Trophoblast cell (in vitro differentiated cells and primary cell): ENCODE measurements around the gene SLC1A7.
A peak's percentile ranks its signal among the peaks of the same experiment; 100 is the strongest.

Experiments
- DNase-seq, 2 donors: peaks; one replicate each; pipeline ENCODE4 v3.0.0-alpha.2; 2016
- H2AFZ ChIP-seq: 2 replicates; pipeline ENCODE4 v1.6.1; 2013; ENCODE audit warnings: low read length, moderate library complexity, mild to moderate bottlenecking; ENCODE audit not compliant: insufficient read depth, poor library complexity
- H2AK5ac ChIP-seq: 2 replicates; pipeline ENCODE4 v1.6.1; 2013; ENCODE audit warnings: mild to moderate bottlenecking, low read length
- H2BK120ac ChIP-seq: 2 replicates; pipeline ENCODE4 v1.6.1; 2013; ENCODE audit warnings: low read length, mild to moderate bottlenecking, moderate library complexity; ENCODE audit not compliant: insufficient read depth, poor library complexity
- H2BK12ac ChIP-seq: 2 replicates; pipeline ENCODE4 v1.6.1; 2013; ENCODE audit warnings: mild to moderate bottlenecking, low read length, moderate library complexity
- H2BK5ac ChIP-seq: 2 replicates; pipeline ENCODE4 v1.6.1; 2013; ENCODE audit warnings: low read length, low read depth, moderate library complexity, mild to moderate bottlenecking; ENCODE audit not compliant: poor library complexity
- H3K14ac ChIP-seq: 2 replicates; pipeline ENCODE4 v1.6.1; 2013; ENCODE audit warnings: mild to moderate bottlenecking, low read length
- H3K18ac ChIP-seq: 2 replicates; pipeline ENCODE4 v1.6.1; 2013; ENCODE audit warnings: mild to moderate bottlenecking, low read length
- H3K23ac ChIP-seq: 2 replicates; pipeline ENCODE4 v1.6.1; 2013; ENCODE audit warnings: low read length
- H3K27ac ChIP-seq: 2 replicates; pipeline ENCODE4 v1.5.1; 2013; ENCODE audit warnings: low read depth, mild to moderate bottlenecking, inconsistent platforms, low read length, moderate library complexity
- H3K27me3 ChIP-seq: 2 replicates; pipeline ENCODE4 v1.6.1; 2013; ENCODE audit warnings: inconsistent platforms, mild to moderate bottlenecking, low read length, moderate library complexity; ENCODE audit not compliant: insufficient read depth
- H3K36me3 ChIP-seq, 2 experiments: 1 replicate in 1 of 2; 2 replicates in 1 of 2; pipeline ENCODE4 v1.6.1; 2013; ENCODE audit warnings: low read length in 2 of 2, mild to moderate bottlenecking in 2 of 2, moderate library complexity in 1 of 2; ENCODE audit not compliant: insufficient read depth in 2 of 2, control insufficient read depth in 1 of 2
- H3K4ac ChIP-seq: 2 replicates; pipeline ENCODE4 v1.6.1; 2013; ENCODE audit warnings: low read depth, mild to moderate bottlenecking, low read length, moderate library complexity
- H3K4me1 ChIP-seq, 2 experiments: 1 replicate in 1 of 2; 2 replicates in 1 of 2; pipeline ENCODE4 v1.6.1; 2013; ENCODE audit warnings: low read length in 2 of 2, mild to moderate bottlenecking in 2 of 2, moderate library complexity in 1 of 2; ENCODE audit not compliant: insufficient read depth in 2 of 2, control insufficient read depth in 1 of 2
- H3K4me2 ChIP-seq: 2 replicates; pipeline ENCODE4 v1.6.1; 2013; ENCODE audit warnings: inconsistent platforms, mild to moderate bottlenecking, low read length, moderate library complexity
- H3K4me3 ChIP-seq: 2 replicates; pipeline ENCODE4 v1.5.1; 2013; ENCODE audit warnings: mild to moderate bottlenecking, low read depth, low read length, inconsistent platforms
- H3K79me1 ChIP-seq: one replicate; pipeline ENCODE4 v1.6.1; 2013; ENCODE audit warnings: low read length
- H3K79me2 ChIP-seq: 2 replicates; pipeline ENCODE4 v1.6.1; 2013; ENCODE audit warnings: low read length, mild to moderate bottlenecking; ENCODE audit not compliant: control insufficient read depth, insufficient read depth, poor library complexity
- H3K9ac ChIP-seq: 2 replicates; pipeline ENCODE4 v1.6.1; 2013; ENCODE audit warnings: mild to moderate bottlenecking, low read length
- H3K9me3 ChIP-seq: 2 replicates; pipeline ENCODE4 v1.6.1; 2013; ENCODE audit warnings: low read depth, mild to moderate bottlenecking, control low read depth, inconsistent platforms, low read length; ENCODE audit not compliant: insufficient read depth
- H4K12ac ChIP-seq: 2 replicates; pipeline ENCODE4 v1.6.1; 2013; ENCODE audit warnings: low read depth, mild to moderate bottlenecking, low read length, moderate library complexity
- H4K8ac ChIP-seq: 2 replicates; pipeline ENCODE4 v1.6.1; 2013; ENCODE audit warnings: low read depth, mild to moderate bottlenecking, low read length, moderate library complexity
- H4K91ac ChIP-seq: one replicate; pipeline ENCODE4 v1.6.1; 2013; ENCODE audit warnings: low read depth, mild to moderate bottlenecking, low read length, moderate library complexity
- WGBS: extraction: QIAGEN DNeasy Blood & Tissue Kit; methylation state at CpG from one replicate; pipeline ENCODE4 v1.1.7; 2013; ENCODE audit warnings: missing lambda C conversion rate; ENCODE audit not compliant: insufficient read length, insufficient coverage; ENCODE audit errors: extremely low coverage; 5-methylcytosine and 5-hydroxymethylcytosine counted together

Gene SLC1A7

DNA sequence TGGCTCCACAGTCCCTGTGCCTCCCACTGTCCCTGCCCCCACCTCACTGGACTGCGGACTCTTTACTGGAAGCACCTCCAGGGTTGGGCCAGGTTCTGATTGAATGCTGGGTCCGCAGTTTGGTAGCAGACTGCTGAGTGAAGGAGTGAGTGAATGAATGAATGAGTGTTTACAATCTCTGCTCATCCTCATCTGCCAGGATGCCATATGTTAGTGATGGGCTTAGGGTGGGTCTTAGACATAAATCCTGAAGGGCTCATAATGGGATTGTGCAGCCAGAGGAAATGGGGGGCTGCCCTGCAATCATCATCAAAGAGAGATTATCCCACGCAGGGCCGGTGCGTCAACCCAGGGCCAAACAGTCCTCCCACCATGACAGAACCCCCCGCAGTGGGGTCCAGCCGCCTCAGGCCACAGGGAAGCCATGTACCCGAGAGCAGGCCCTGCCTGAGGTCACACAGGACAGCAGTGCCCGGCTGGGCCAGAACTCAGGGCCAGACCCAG lies 26.1 kb downstream of the SLC1A7 start:
- Histone ChIP-seq H3K27me3 (no peaks in the 10 kb centered on the region), H3K9me3 (peaks cover 7% of the 10 kb centered on the region), H3K14ac (no peak overlapping the region), H3K4me2 (no peak overlapping the region), H3K79me1 (no peaks in the 10 kb centered on the region), H3K4me1 (peaks cover 7 to 12% of the 10 kb centered on the region in 2 experiments), H3K27ac (no peak overlapping the region), H2BK12ac (no peak overlapping the region), H3K18ac (no peak overlapping the region), H2BK5ac (no peak overlapping the region), H3K36me3 (no peaks in the 10 kb centered on the region), H4K12ac (no peak overlapping the region), H3K9ac (no peak overlapping the region), H4K91ac (no peak overlapping the region), H2AK5ac (no peak overlapping the region), H3K23ac (no peak overlapping the region), H3K4me3 (no peak overlapping the region), H3K4ac (no peak overlapping the region), H4K8ac (no peak overlapping the region), H2AFZ (no peak overlapping the region), H2BK120ac (no peak overlapping the region), H3K79me2 (no peaks in the 10 kb centered on the region)
- no peak for DNase-seq
- no CpG with 5 or more reads among the region's 9 CpGs for WGBS

DNA sequence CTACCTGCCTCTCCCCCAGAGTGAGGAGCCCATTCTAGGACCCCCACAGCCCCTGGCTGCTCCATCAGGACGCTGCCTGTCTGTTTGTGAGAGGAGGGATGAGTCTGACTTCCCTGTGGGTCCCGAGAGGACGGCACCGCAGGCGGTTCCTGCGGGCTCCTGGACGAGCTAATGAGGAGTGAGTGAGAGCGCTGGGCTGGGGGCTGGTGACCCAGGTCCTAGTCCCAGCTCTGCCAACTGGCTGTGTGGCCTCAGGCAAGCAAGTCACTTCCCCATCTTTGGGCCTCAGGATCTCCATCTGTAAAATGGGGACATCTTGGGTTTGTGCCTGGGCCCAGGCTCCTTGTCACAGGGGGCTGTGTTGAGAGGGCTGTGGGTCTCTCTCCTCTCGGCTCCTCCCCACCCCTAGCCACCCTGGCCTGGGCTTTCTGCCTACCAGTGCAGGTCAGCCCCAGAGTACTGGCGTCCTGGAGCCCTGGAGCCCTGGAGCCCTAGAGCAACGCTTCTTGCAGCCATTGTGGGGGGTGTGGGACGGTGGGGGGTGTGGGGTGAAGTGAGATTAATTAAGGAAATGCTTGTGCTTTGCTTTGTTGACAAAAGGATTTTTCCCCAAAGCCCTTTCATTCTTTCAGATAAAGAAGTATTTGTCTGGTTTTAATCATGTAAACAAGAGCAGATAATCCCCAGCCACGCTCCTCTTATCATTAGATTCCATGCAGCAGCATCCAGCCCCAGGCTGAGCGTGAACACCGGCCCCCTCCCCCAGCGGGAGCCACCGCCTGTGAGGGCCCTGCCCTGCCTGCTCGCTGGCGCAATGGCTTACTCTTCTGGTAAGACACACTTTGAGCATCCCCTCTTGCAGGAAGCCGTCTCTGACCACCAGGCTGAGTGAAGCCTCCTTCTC lies 26.8 kb downstream of the SLC1A7 start:
- peak; percentile 79 to 86 for DNase-seq
- Histone ChIP-seq H3K79me1 (no peaks in the 10 kb centered on the region), H2BK120ac (no peak overlapping the region), H3K14ac (peak overlapping the region; percentile 30), H3K18ac (no peak overlapping the region), H3K27ac (no peak overlapping the region), H3K4ac (no peak overlapping the region), H3K79me2 (no peaks in the 10 kb centered on the region), H2AFZ (no peak overlapping the region), H4K8ac (no peak overlapping the region), H3K9ac (no peak overlapping the region), H3K23ac (no peak overlapping the region), H3K4me1 (peaks cover 7 to 14% of the 10 kb centered on the region in 2 experiments), H4K91ac (peak overlapping the region; percentile 11), H2BK5ac (no peak overlapping the region), H3K27me3 (no peaks in the 10 kb centered on the region), H3K9me3 (peaks cover 9% of the 10 kb centered on the region), H2BK12ac (no peak overlapping the region), H2AK5ac (no peak overlapping the region), H3K4me2 (no peak overlapping the region), H3K4me3 (no peak overlapping the region), H3K36me3 (no peaks in the 10 kb centered on the region), H4K12ac (no peak overlapping the region)
- 100% methylated on average over 1 of the region's 20 CpGs for WGBS

DNA sequence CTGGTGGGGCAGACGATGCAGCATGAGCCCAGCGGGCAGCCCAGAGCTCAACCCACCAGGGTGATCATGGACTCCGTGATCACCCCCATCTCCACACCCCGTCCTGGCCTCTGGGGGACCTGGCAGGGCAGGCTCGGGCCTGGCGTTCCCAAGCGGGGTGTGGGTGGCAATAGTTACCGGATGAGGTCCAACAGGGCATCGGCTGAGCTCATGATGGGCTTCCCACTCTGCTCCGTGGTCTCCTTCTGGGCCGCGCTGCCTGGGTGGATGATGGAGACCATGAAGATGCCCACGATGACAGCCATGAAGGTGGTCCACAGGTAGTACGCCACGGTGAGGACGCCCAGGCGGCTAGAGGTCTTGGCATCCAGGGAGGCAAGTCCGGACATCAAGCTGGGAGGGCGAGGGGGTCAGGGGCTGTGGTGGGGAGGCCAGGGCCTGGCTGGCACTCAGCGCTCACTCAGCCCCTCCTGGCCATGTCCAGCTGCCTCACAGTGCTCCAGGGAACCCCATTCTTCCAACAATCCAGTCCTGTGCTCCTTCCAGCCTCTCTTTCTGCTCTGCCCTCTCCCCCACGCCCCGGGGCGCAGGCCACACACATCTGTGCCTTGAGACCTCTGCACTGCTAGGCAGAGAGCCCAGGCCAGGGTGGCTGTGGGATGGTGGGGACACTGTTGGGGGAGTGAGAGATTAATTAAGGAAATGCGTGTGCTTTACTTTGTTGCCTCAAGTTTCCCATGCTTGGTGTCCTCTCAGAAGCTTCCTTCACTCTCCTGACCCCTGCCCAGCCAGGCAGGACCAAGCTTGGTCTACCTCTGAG lies 27.6 kb downstream of the SLC1A7 start:
- no peak overlapping the region for H3K4me2 ChIP-seq
- no peak overlapping the region for H4K91ac ChIP-seq
- H3K9me3 ChIP-seq = peaks cover 9% of the 10 kb centered on the region
- H3K4me1 ChIP-seq = peaks cover 7 to 12% of the 10 kb centered on the region in 2 experiments
- no peak overlapping the region for H3K18ac ChIP-seq
- H3K9ac ChIP-seq = no peak overlapping the region
- no peaks in the 10 kb centered on the region for H3K79me2 ChIP-seq
- H3K4me3 ChIP-seq = peak overlapping the region; percentile 25
- H4K8ac ChIP-seq = no peak overlapping the region
- no peak overlapping the region for H2BK5ac ChIP-seq
- H3K14ac ChIP-seq = peak overlapping the region; percentile 11
- no peak overlapping the region for H4K12ac ChIP-seq
- H2BK120ac ChIP-seq = no peak overlapping the region
- no peak overlapping the region for H3K23ac ChIP-seq
- H3K79me1 ChIP-seq = no peaks in the 10 kb centered on the region
- no peak overlapping the region for H2AK5ac ChIP-seq
- H3K27me3 ChIP-seq = no peaks in the 10 kb centered on the region
- H2AFZ ChIP-seq = no peak overlapping the region
- no peak overlapping the region for H3K27ac ChIP-seq
- no peak for DNase-seq
- no peak overlapping the region for H3K4ac ChIP-seq
- H3K36me3 ChIP-seq = no peaks in the 10 kb centered on the region
- no peak overlapping the region for H2BK12ac ChIP-seq
- WGBS = no CpG with 5 or more reads among the region's 24 CpGs

DNA sequence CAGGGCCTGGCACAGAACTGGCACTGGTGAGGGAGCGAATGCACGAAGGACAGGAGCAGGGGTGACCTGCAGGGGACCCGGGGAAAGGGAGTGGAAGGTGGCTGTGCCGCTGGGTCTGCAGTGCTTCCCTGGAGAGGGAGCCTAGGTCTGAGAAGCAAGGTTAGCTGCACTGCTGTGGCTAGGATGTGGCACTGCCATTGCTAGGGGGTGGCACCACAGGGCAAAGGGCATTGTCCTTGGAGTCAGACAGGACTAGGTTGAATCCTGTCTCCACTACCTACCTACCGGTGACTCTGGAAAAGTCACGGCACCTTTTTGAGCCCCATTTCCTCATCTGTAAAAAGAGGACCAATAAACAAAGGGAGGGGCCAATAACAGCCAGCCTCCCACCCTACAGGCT lies 28.3 kb downstream of the SLC1A7 start:
- H3K23ac ChIP-seq = no peak overlapping the region
- H3K27ac ChIP-seq = no peak overlapping the region
- no peak overlapping the region for H3K4me2 ChIP-seq
- H3K36me3 ChIP-seq = no peaks in the 10 kb centered on the region
- H2BK5ac ChIP-seq = no peak overlapping the region
- DNase-seq = no peak
- H4K8ac ChIP-seq = no peak overlapping the region
- no peaks in the 10 kb centered on the region for H3K27me3 ChIP-seq
- H2AK5ac ChIP-seq = no peak overlapping the region
- H3K79me2 ChIP-seq = no peaks in the 10 kb centered on the region
- no peak overlapping the region for H2AFZ ChIP-seq
- H3K4ac ChIP-seq = no peak overlapping the region
- peaks cover 7 to 13% of the 10 kb centered on the region in 2 experiments for H3K4me1 ChIP-seq
- no peak overlapping the region for H3K18ac ChIP-seq
- H3K4me3 ChIP-seq = no peak overlapping the region
- no peak overlapping the region for H3K14ac ChIP-seq
- H4K12ac ChIP-seq = no peak overlapping the region
- H3K79me1 ChIP-seq = no peaks in the 10 kb centered on the region
- no peak overlapping the region for H3K9ac ChIP-seq
- H4K91ac ChIP-seq = no peak overlapping the region
- peaks cover 9% of the 10 kb centered on the region for H3K9me3 ChIP-seq
- H2BK120ac ChIP-seq = no peak overlapping the region
- H2BK12ac ChIP-seq = no peak overlapping the region
- WGBS = no CpG with 5 or more reads among the region's 6 CpGs
